GM21381 (cell line): ENCODE results near the gene MAP3K9.
A peak's percentile ranks its signal among the peaks of the same experiment; 100 is the strongest.

ENCODE experiments used
- ATAC-seq: cut with Tn5 transposase; IDR thresholded peaks from one replicate; pipeline ENCODE4 v1.9.1; 2021; ENCODE audit warnings: mild to moderate bottlenecking, moderate library complexity; ENCODE audit not compliant: unreplicated experiment

MAP3K9 gene

GRCh38 chr14:70821584-70822529 lies 12.5 kb upstream of the MAP3K9 start:
- no peak for ATAC-seq

GRCh38 chr14:70816525-70816924 lies 7.2 kb upstream of the MAP3K9 start:
- no peak for ATAC-seq

GRCh38 chr14:70814466-70814865 lies 5.2 kb upstream of the MAP3K9 start:
- no peak for ATAC-seq

- ATAC-seq, result no peak
Observed at GRCh38 chr14:70812124-70812818, 3.0 kb upstream of the MAP3K9 start.

GRCh38 chr14:70811578-70811977 lies 2.3 kb upstream of the MAP3K9 start:
- ATAC-seq, result no peak

- no peak for ATAC-seq
Observed at GRCh38 chr14:70811050-70811449, 1.7 kb upstream of the MAP3K9 start.

GRCh38 chr14:70810621-70811020 lies 1.3 kb upstream of the MAP3K9 start:
- ATAC-seq, result no peak

- peak; percentile 17 for ATAC-seq
Observed at GRCh38 chr14:70808416-70809224, 693 bp downstream of the MAP3K9 start.

- no peak for ATAC-seq
Observed at GRCh38 chr14:70807898-70808415, 1.4 kb downstream of the MAP3K9 start.

- ATAC-seq, result no peak
Observed at GRCh38 chr14:70804556-70805162, 4.7 kb downstream of the MAP3K9 start.

GRCh38 chr14:70803321-70804310 lies 5.7 kb downstream of the MAP3K9 start:
- ATAC-seq, result peak; percentile 79

- ATAC-seq, result no peak
Observed at GRCh38 chr14:70802379-70802778, 6.9 kb downstream of the MAP3K9 start.

GRCh38 chr14:70801836-70802235 lies 7.5 kb downstream of the MAP3K9 start:
- ATAC-seq, result no peak

- no peak for ATAC-seq
Observed at GRCh38 chr14:70796551-70796950, 12.8 kb downstream of the MAP3K9 start.

GRCh38 chr14:70794294-70794693 lies 15.0 kb downstream of the MAP3K9 start:
- no peak for ATAC-seq

- no peak for ATAC-seq
Observed at GRCh38 chr14:70793637-70794036, 15.7 kb downstream of the MAP3K9 start.

- no peak for ATAC-seq
Observed at GRCh38 chr14:70792939-70793338, 16.4 kb downstream of the MAP3K9 start.

GRCh38 chr14:70791971-70792370 lies 17.3 kb downstream of the MAP3K9 start:
- ATAC-seq, result no peak

GRCh38 chr14:70789961-70790360 lies 19.4 kb downstream of the MAP3K9 start:
- no peak for ATAC-seq
